Measurements from ENCODE around the gene PRELP.

PRELP gene

GRCh38 chr1:203471841-203472240 is 3.8 kb upstream of the PRELP start:
- Histone ChIP-seq H3K36me3 (replicated peaks; ENCODE audit: insufficient read depth, low read length) (no peaks in the 10 kb centered on the region), H3F3A (ENCODE audit: insufficient read depth, low read length) (no peaks in the 10 kb centered on the region), H3K4me2 (ENCODE audit: low read depth, low read length) (no peak overlapping the region), H3K4me3 (ENCODE audit: low read length) (no peak overlapping the region), H3K9me3 (replicated peaks; ENCODE audit: insufficient read depth, low read length) (no peaks in the 10 kb centered on the region), H3K9ac (ENCODE audit: low read length) (no peak overlapping the region), H3K4me1 (ENCODE audit: low read length) (no peaks in the 10 kb centered on the region), H2AFZ (ENCODE audit: low read length) (no peak overlapping the region), H3K27me3 (replicated peaks; ENCODE audit: insufficient read depth, low read length) (no peaks in the 10 kb centered on the region), H3K9me2 (replicated peaks; ENCODE audit: insufficient read depth, low read length) (no peaks in the 10 kb centered on the region), H4K20me1 (ENCODE audit: insufficient read depth, low read length) (no peaks in the 10 kb centered on the region), H3K79me2 (ENCODE audit: low read length) (no peaks in the 10 kb centered on the region), H3K27ac (ENCODE audit: low read length) (no peak overlapping the region)
- no peak for DNase-seq
- no peak for TF ChIP-seq EZH2phosphoT487 (IDR thresholded peaks at IDR 0.05; ENCODE audit: low read length)
- no peak for TF ChIP-seq CTCF (IDR thresholded peaks at IDR 0.05; ENCODE audit: low read length)
- no peak for TF ChIP-seq EZH2 (optimal IDR thresholded peaks at IDR 0.05; ENCODE audit: low read depth, low read length)

- H3K9me3 ChIP-seq (replicated peaks; ENCODE audit: insufficient read depth, low read length), result no peaks in the 10 kb centered on the region
- H3K27ac ChIP-seq (ENCODE audit: low read length), result no peak overlapping the region
- H3F3A ChIP-seq (ENCODE audit: insufficient read depth, low read length), result no peaks in the 10 kb centered on the region
- H2AFZ ChIP-seq (ENCODE audit: low read length), result no peak overlapping the region
- no peaks in the 10 kb centered on the region for H3K36me3 ChIP-seq (replicated peaks; ENCODE audit: insufficient read depth, low read length)
- H3K9me2 ChIP-seq (replicated peaks; ENCODE audit: insufficient read depth, low read length), result no peaks in the 10 kb centered on the region
- no peaks in the 10 kb centered on the region for H3K4me1 ChIP-seq (ENCODE audit: low read length)
- DNase-seq, result no peak
- no peak for TF ChIP-seq EZH2 (optimal IDR thresholded peaks at IDR 0.05; ENCODE audit: low read depth, low read length)
- no peak for TF ChIP-seq EZH2phosphoT487 (IDR thresholded peaks at IDR 0.05; ENCODE audit: low read length)
- no peak for TF ChIP-seq CTCF (IDR thresholded peaks at IDR 0.05; ENCODE audit: low read length)
- H3K27me3 ChIP-seq (replicated peaks; ENCODE audit: insufficient read depth, low read length), result no peaks in the 10 kb centered on the region
- no peaks in the 10 kb centered on the region for H4K20me1 ChIP-seq (ENCODE audit: insufficient read depth, low read length)
- H3K4me2 ChIP-seq (ENCODE audit: low read depth, low read length), result no peak overlapping the region
- no peaks in the 10 kb centered on the region for H3K79me2 ChIP-seq (ENCODE audit: low read length)
- no peak overlapping the region for H3K9ac ChIP-seq (ENCODE audit: low read length)
- no peak overlapping the region for H3K4me3 ChIP-seq (ENCODE audit: low read length)
These were observed 2.3 kb upstream of the PRELP start for GRCh38 chr1:203473281-203473680.

- Histone ChIP-seq H3K27ac (ENCODE audit: low read length) (no peak overlapping the region), H3K79me2 (ENCODE audit: low read length) (no peaks in the 10 kb centered on the region), H3K4me1 (ENCODE audit: low read length) (no peaks in the 10 kb centered on the region), H3K27me3 (replicated peaks; ENCODE audit: insufficient read depth, low read length) (no peaks in the 10 kb centered on the region), H3K9me2 (replicated peaks; ENCODE audit: insufficient read depth, low read length) (no peaks in the 10 kb centered on the region), H4K20me1 (ENCODE audit: insufficient read depth, low read length) (no peaks in the 10 kb centered on the region), H3K9ac (ENCODE audit: low read length) (no peak overlapping the region), H3K36me3 (replicated peaks; ENCODE audit: insufficient read depth, low read length) (no peaks in the 10 kb centered on the region), H2AFZ (ENCODE audit: low read length) (no peak overlapping the region), H3K4me2 (ENCODE audit: low read depth, low read length) (no peak overlapping the region), H3K4me3 (ENCODE audit: low read length) (no peak overlapping the region), H3F3A (ENCODE audit: insufficient read depth, low read length) (no peaks in the 10 kb centered on the region), H3K9me3 (replicated peaks; ENCODE audit: insufficient read depth, low read length) (no peaks in the 10 kb centered on the region)
- DNase-seq, result no peak
- no peak for TF ChIP-seq EZH2phosphoT487 (IDR thresholded peaks at IDR 0.05; ENCODE audit: low read length)
These were observed 1.8 kb upstream of the PRELP start for GRCh38 chr1:203473781-203474305.

DNA sequence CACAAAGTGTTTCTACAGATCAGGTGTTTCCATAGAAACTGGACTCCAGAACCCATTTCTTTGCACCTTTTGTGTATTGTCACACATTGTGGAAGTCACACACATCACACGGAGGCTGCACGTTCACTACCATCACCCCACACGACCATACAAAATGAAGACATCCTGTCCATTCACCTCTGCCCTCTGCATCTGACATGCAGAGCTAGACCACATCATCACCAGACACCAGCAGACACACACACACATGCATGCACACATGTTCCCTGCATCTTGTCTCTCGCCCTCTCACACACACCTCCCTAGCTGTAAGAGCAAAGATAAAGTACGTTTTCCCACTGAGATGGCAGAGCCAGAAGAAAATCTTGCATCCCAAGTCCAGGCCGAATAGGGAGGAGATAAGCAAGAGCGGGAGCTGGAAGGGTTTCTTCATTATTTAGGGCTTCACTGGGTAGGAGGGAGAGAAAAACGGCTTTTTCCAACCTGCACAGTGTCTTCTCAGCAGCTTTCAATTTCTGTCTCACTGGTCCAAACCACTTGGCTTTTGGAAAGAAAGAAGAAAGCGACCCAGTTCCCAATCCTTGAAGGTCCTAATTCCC is 709 bp downstream of the PRELP start:
- Histone ChIP-seq H3K27me3 (replicated peaks; ENCODE audit: insufficient read depth, low read length) (no peaks in the 10 kb centered on the region), H3K4me2 (ENCODE audit: low read depth, low read length) (no peak overlapping the region), H2AFZ (ENCODE audit: low read length) (no peak overlapping the region), H3K27ac (ENCODE audit: low read length) (no peak overlapping the region), H3F3A (ENCODE audit: insufficient read depth, low read length) (no peaks in the 10 kb centered on the region), H4K20me1 (ENCODE audit: insufficient read depth, low read length) (no peaks in the 10 kb centered on the region), H3K36me3 (replicated peaks; ENCODE audit: insufficient read depth, low read length) (no peaks in the 10 kb centered on the region), H3K79me2 (ENCODE audit: low read length) (no peaks in the 10 kb centered on the region), H3K9me2 (replicated peaks; ENCODE audit: insufficient read depth, low read length) (no peaks in the 10 kb centered on the region), H3K4me3 (ENCODE audit: low read length) (no peak overlapping the region), H3K4me1 (ENCODE audit: low read length) (peaks cover 12% of the 10 kb centered on the region), H3K9me3 (replicated peaks; ENCODE audit: insufficient read depth, low read length) (no peaks in the 10 kb centered on the region), H3K9ac (ENCODE audit: low read length) (no peak overlapping the region)
- no peak for DNase-seq
- no peak for TF ChIP-seq CTCF (IDR thresholded peaks at IDR 0.05; ENCODE audit: low read length)
- TF ChIP-seq EZH2phosphoT487 (IDR thresholded peaks at IDR 0.05; ENCODE audit: low read length), result no peak
- TF ChIP-seq EZH2 (optimal IDR thresholded peaks at IDR 0.05; ENCODE audit: low read depth, low read length), result no peak
